ENCODE results near the gene S100A7.

Gene S100A7

GRCh38 chr1:153494976-153495535, 34.6 kb upstream of the S100A7 start:
- Histone ChIP-seq H3K4me1 (ENCODE audit: control insufficient read depth in 5 of 5, insufficient read depth in 5 of 5, low read length in 5 of 5) (peaks cover 5 to 14% (median 8%) of the 10 kb centered on the region in 5 donors), H3K9me3 (ENCODE audit: control insufficient read depth in 5 of 5, low read length in 5 of 5) (no peaks in the 10 kb centered on the region), H3K27me3 (ENCODE audit: control insufficient read depth in 5 of 5, insufficient read depth in 4 of 5, low read length in 5 of 5) (no peaks in the 10 kb centered on the region), H3K36me3 (ENCODE audit: control insufficient read depth in 5 of 5, insufficient read depth in 5 of 5, low read length in 5 of 5) (no peaks in the 10 kb centered on the region), H3K9ac (ENCODE audit: low read length in 5 of 5) (no peak overlapping the region), H3K4me3 (ENCODE audit: low read depth in 1 of 5, low read length in 5 of 5) (no peak overlapping the region), H3K27ac (ENCODE audit: low read depth, low read length) (no peak overlapping the region)

DNA sequence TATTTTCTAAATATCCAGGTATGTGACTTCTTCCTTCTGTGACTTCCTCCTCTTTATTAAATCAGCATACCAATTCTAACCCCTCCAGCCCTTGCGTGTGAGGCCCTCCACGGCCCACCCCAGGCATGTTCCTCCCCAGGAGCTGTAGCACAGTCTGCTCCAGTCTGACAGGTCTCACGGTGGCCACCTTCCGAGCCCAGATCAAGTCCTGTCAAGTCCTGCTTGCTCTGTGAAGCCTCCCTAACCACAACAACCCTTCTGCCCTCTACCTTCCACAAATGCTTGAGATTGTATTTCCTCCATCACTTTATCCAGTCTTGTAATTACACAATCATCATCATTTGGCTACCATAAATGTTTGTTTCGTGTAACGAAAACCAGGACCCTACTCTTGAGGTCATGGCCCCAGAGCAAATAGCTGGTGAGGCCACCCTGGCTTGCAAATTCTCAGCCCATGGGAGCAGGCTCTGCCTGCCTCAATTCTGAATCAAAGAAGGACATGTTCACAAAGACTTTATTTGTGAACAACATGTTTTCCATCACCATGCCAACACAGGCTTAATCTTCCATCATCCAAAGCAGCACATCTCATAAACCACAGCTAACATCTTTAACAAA, 33.0 kb upstream of the S100A7 start:
- H3K27ac ChIP-seq (ENCODE audit: low read depth, low read length), result no peak overlapping the region
- no peak overlapping the region for H3K9ac ChIP-seq (ENCODE audit: low read length in 5 of 5)
- no peak overlapping the region for H3K4me3 ChIP-seq (ENCODE audit: low read depth in 1 of 5, low read length in 5 of 5)
- no peaks in the 10 kb centered on the region for H3K36me3 ChIP-seq (ENCODE audit: control insufficient read depth in 5 of 5, insufficient read depth in 5 of 5, low read length in 5 of 5)
- no peaks in the 10 kb centered on the region for H3K9me3 ChIP-seq (ENCODE audit: control insufficient read depth in 5 of 5, low read length in 5 of 5)
- H3K4me1 ChIP-seq (ENCODE audit: control insufficient read depth in 5 of 5, insufficient read depth in 5 of 5, low read length in 5 of 5), result peaks cover 5 to 19% (median 10%) of the 10 kb centered on the region in 5 donors
- H3K27me3 ChIP-seq (ENCODE audit: control insufficient read depth in 5 of 5, insufficient read depth in 4 of 5, low read length in 5 of 5), result no peaks in the 10 kb centered on the region

GRCh38 chr1:153490272-153491051, 30.0 kb upstream of the S100A7 start:
- Histone ChIP-seq H3K27me3 (ENCODE audit: control insufficient read depth in 5 of 5, insufficient read depth in 4 of 5, low read length in 5 of 5) (no peaks in the 10 kb centered on the region), H3K36me3 (ENCODE audit: control insufficient read depth in 5 of 5, insufficient read depth in 5 of 5, low read length in 5 of 5) (no peaks in the 10 kb centered on the region), H3K27ac (ENCODE audit: low read depth, low read length) (peak overlapping the region; percentile 55), H3K4me1 (ENCODE audit: control insufficient read depth in 5 of 5, insufficient read depth in 5 of 5, low read length in 5 of 5) (peaks cover 5 to 19% (median 10%) of the 10 kb centered on the region in 5 donors), H3K9ac (ENCODE audit: low read length in 5 of 5) (peak overlapping the region in 2 of 5 donors; percentile 42 to 59), H3K4me3 (ENCODE audit: low read depth in 1 of 5, low read length in 5 of 5) (no peak overlapping the region), H3K9me3 (ENCODE audit: control insufficient read depth in 5 of 5, low read length in 5 of 5) (no peaks in the 10 kb centered on the region)

GRCh38 chr1:153488731-153489130, 28.3 kb upstream of the S100A7 start:
- Histone ChIP-seq H3K4me1 (ENCODE audit: control insufficient read depth in 5 of 5, insufficient read depth in 5 of 5, low read length in 5 of 5) (peaks cover 5 to 19% (median 10%) of the 10 kb centered on the region in 5 donors), H3K27me3 (ENCODE audit: control insufficient read depth in 5 of 5, insufficient read depth in 4 of 5, low read length in 5 of 5) (peaks cover 0 to 10% (median 4%) of the 10 kb centered on the region in 5 donors)

GRCh38 chr1:153487707-153488106, 27.3 kb upstream of the S100A7 start:
- Histone ChIP-seq H3K36me3 (ENCODE audit: control insufficient read depth in 5 of 5, insufficient read depth in 5 of 5, low read length in 5 of 5) (no peaks in the 10 kb centered on the region), H3K27ac (ENCODE audit: low read depth, low read length) (no peak overlapping the region), H3K9ac (ENCODE audit: low read length in 5 of 5) (no peak overlapping the region), H3K4me3 (ENCODE audit: low read depth in 1 of 5, low read length in 5 of 5) (no peak overlapping the region), H3K4me1 (ENCODE audit: control insufficient read depth in 5 of 5, insufficient read depth in 5 of 5, low read length in 5 of 5) (peaks cover 5 to 19% (median 10%) of the 10 kb centered on the region in 5 donors), H3K9me3 (ENCODE audit: control insufficient read depth in 5 of 5, low read length in 5 of 5) (no peaks in the 10 kb centered on the region), H3K27me3 (ENCODE audit: control insufficient read depth in 5 of 5, insufficient read depth in 4 of 5, low read length in 5 of 5) (peaks cover 0 to 11% (median 5%) of the 10 kb centered on the region in 5 donors)

More at GRCh38 chr1:153488731-153489130, 28.3 kb upstream of the S100A7 start:
- Histone ChIP-seq H3K9me3 (ENCODE audit: control insufficient read depth in 5 of 5, low read length in 5 of 5) (no peaks in the 10 kb centered on the region), H3K4me3 (ENCODE audit: low read depth in 1 of 5, low read length in 5 of 5) (no peak overlapping the region), H3K9ac (ENCODE audit: low read length in 5 of 5) (no peak overlapping the region), H3K27ac (ENCODE audit: low read depth, low read length) (no peak overlapping the region), H3K36me3 (ENCODE audit: control insufficient read depth in 5 of 5, insufficient read depth in 5 of 5, low read length in 5 of 5) (no peaks in the 10 kb centered on the region)

- Histone ChIP-seq H3K4me1 (ENCODE audit: control insufficient read depth in 5 of 5, insufficient read depth in 5 of 5, low read length in 5 of 5) (peaks cover 5 to 13% (median 9%) of the 10 kb centered on the region in 5 donors), H3K27me3 (ENCODE audit: control insufficient read depth in 5 of 5, insufficient read depth in 4 of 5, low read length in 5 of 5) (peaks cover 0 to 11% (median 8%) of the 10 kb centered on the region in 5 donors), H3K27ac (ENCODE audit: low read depth, low read length) (no peak overlapping the region), H3K9me3 (ENCODE audit: control insufficient read depth in 5 of 5, low read length in 5 of 5) (no peaks in the 10 kb centered on the region), H3K36me3 (ENCODE audit: control insufficient read depth in 5 of 5, insufficient read depth in 5 of 5, low read length in 5 of 5) (no peaks in the 10 kb centered on the region), H3K4me3 (ENCODE audit: low read depth in 1 of 5, low read length in 5 of 5) (no peak overlapping the region), H3K9ac (ENCODE audit: low read length in 5 of 5) (no peak overlapping the region)
Observed at GRCh38 chr1:153485863-153486262, 25.4 kb upstream of the S100A7 start.

DNA sequence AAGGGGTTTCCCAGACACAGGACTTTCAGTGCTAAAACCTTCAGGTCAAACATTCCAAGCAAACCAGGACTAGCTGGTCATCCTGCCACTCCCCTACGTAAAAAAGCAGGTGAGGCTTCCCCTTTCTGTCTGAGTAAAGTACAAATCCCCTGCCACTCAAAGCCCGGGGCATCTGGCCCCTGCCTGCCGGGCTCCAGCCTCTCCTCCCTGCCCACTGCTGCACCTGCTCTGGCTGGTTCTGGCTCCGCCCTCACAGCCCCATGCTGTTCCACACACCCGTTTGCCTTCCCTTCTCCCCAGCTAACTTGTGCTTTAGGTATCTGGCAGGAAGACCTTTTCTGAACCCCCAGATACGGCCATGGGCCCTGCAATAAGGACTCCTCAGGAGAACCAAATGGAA, 23.3 kb upstream of the S100A7 start:
- Histone ChIP-seq H3K27me3 (ENCODE audit: control insufficient read depth in 5 of 5, insufficient read depth in 4 of 5, low read length in 5 of 5) (peaks cover 0 to 17% (median 8%) of the 10 kb centered on the region in 5 donors), H3K4me3 (ENCODE audit: low read depth in 1 of 5, low read length in 5 of 5) (no peak overlapping the region), H3K27ac (ENCODE audit: low read depth, low read length) (no peak overlapping the region), H3K9ac (ENCODE audit: low read length in 5 of 5) (no peak overlapping the region), H3K36me3 (ENCODE audit: control insufficient read depth in 5 of 5, insufficient read depth in 5 of 5, low read length in 5 of 5) (no peaks in the 10 kb centered on the region), H3K9me3 (ENCODE audit: control insufficient read depth in 5 of 5, low read length in 5 of 5) (no peaks in the 10 kb centered on the region), H3K4me1 (ENCODE audit: control insufficient read depth in 5 of 5, insufficient read depth in 5 of 5, low read length in 5 of 5) (peaks cover 0 to 6% (median 0%) of the 10 kb centered on the region in 5 donors)

- no peaks in the 10 kb centered on the region for H3K9me3 ChIP-seq (ENCODE audit: control insufficient read depth in 5 of 5, low read length in 5 of 5)
- H3K4me3 ChIP-seq (ENCODE audit: low read depth in 1 of 5, low read length in 5 of 5), result no peak overlapping the region
Observed at GRCh38 chr1:153481124-153481523, 20.7 kb upstream of the S100A7 start.

DNA sequence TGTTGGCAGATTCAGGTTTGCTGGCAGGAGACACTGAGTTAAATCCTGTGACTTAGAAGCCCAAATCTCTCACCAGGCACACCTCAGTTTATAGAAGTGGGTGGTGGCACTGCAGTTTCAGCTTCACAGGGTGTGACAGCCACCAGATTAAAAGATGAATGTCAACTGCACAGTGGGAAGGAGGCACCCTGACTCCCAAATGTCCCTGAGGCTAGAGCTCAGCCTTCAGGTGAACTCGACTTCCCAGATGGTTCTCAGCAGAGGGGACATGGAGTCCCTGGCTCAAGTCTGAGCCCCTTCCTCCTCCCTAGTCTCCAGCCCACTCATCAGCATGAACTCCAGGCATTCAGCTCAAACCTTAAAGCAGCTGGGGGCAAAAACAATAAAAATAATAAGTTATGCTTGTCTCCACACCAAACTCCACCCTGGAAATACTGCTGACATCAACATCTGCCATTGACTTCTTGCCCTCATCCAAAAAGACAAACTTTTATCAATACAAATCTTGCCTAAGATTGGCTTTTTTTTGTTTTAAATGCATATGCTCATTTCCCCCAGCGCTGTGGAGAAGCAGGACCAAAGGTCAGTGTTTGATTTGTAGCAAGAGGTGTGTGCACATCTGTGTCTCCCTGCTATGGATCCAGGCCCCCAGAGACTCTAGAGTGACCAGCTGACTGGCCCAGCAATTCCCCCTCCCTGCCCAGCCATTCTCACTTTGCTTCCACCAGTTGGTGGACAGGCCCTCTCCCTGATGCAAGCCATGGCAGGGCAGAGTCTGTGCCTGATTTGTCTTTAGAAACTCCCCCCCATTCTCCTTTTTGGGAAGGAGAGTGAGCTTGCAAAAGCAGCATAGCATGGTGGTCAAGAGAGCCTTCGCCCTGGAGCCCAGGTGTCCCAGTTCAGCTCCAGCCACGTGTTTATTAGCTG, 18.5 kb upstream of the S100A7 start:
- H3K9ac ChIP-seq (ENCODE audit: low read length in 5 of 5), result no peak overlapping the region

More at GRCh38 chr1:153481124-153481523, 20.7 kb upstream of the S100A7 start:
- Histone ChIP-seq H3K27ac (ENCODE audit: low read depth, low read length) (no peak overlapping the region), H3K9ac (ENCODE audit: low read length in 5 of 5) (no peak overlapping the region), H3K4me1 (ENCODE audit: control insufficient read depth in 5 of 5, insufficient read depth in 5 of 5, low read length in 5 of 5) (peaks cover 0 to 6% (median 0%) of the 10 kb centered on the region in 5 donors), H3K36me3 (ENCODE audit: control insufficient read depth in 5 of 5, insufficient read depth in 5 of 5, low read length in 5 of 5) (no peaks in the 10 kb centered on the region), H3K27me3 (ENCODE audit: control insufficient read depth in 5 of 5, insufficient read depth in 4 of 5, low read length in 5 of 5) (peaks cover 5 to 17% (median 8%) of the 10 kb centered on the region in 5 donors)

More for the DNA sequence above, 18.5 kb upstream of the S100A7 start:
- Histone ChIP-seq H3K27me3 (ENCODE audit: control insufficient read depth in 5 of 5, insufficient read depth in 4 of 5, low read length in 5 of 5) (peaks cover 3 to 10% (median 4%) of the 10 kb centered on the region in 5 donors), H3K36me3 (ENCODE audit: control insufficient read depth in 5 of 5, insufficient read depth in 5 of 5, low read length in 5 of 5) (no peaks in the 10 kb centered on the region), H3K4me3 (ENCODE audit: low read depth in 1 of 5, low read length in 5 of 5) (no peak overlapping the region), H3K4me1 (ENCODE audit: control insufficient read depth in 5 of 5, insufficient read depth in 5 of 5, low read length in 5 of 5) (peaks cover 0 to 6% (median 0%) of the 10 kb centered on the region in 5 donors), H3K9me3 (ENCODE audit: control insufficient read depth in 5 of 5, low read length in 5 of 5) (no peaks in the 10 kb centered on the region), H3K27ac (ENCODE audit: low read depth, low read length) (no peak overlapping the region)
